Mucosa of descending colon (tissue), 3 donors: ENCODE results near the gene BAIAP2. TPM values are rescaled to one million over a fixed set of nuclear protein-coding genes. Genes with fewer than 3 reads are reported as not detected.

Experiments
- ATAC-seq: fragments of 200-7000 bp; cut with Tn5 transposase; one replicate; pipeline ENCODE4 v1.9.1; 2020; ENCODE audit warnings: mild to moderate bottlenecking, moderate library complexity
- DNase-seq, 3 donors: peaks; one replicate each; pipeline ENCODE4 v3.0.0-alpha.2; 2020
- H3K36me3 ChIP-seq: fragments of 200-600 bp; one replicate; pipeline ENCODE4 v1.8.0; 2021; ENCODE audit warnings: low read depth, mild to moderate bottlenecking
- H3K4me1 ChIP-seq: fragments of 200-600 bp; one replicate; pipeline ENCODE4 v1.8.0; 2021; ENCODE audit warnings: low read depth, mild to moderate bottlenecking
- H3K4me3 ChIP-seq: fragments of 200-600 bp; one replicate; pipeline ENCODE4 v1.8.0; 2021; ENCODE audit warnings: mild to moderate bottlenecking
- H3K9me3 ChIP-seq: fragments of 200-600 bp; one replicate; pipeline ENCODE4 v1.8.0; 2021; ENCODE audit warnings: mild to moderate bottlenecking
- intact Hi-C, 2 donors: fragments of 100-400 bp; cut with DNase I in 1 of 2; cut with micrococcal nuclease in 1 of 2; formaldehyde crosslinking; loops; one replicate each; pipeline versions ENCODE4 v1.11.0 to v1.11.1; 2022; cut with DNase I, micrococcal nuclease
- total RNA-seq, 3 donors: library from RNA; stranded (reverse); fragmentation: NEBNext Ultra II Directional in 2 of 3; extraction: Animal tissue kit (Norgen Biotek cat#: 25700) in 2 of 3; gene quantifications; one replicate each; pipeline versions ENCODE4 v1.2.1 to v1.2.4, GENCODE V29; 2021 to 2023
- TF ChIP-seq, protein P1 (sequence below): fragments of 200-600 bp; IDR thresholded peaks from one replicate; pipeline ENCODE4 v1.8.0; 2022; ENCODE audit warnings: antibody characterized with exemption, mild to moderate bottlenecking
- donor health status: DM: no; HTN: no; CAD: no; lungs with moderate emphysema.
- donor health status: DM: no; HTN: no; CAD: no.
- donor health status: DM: no; HTN: yes; CAD: no.

Gene BAIAP2
- total RNA-seq, 3 donors from 2014 or later: 11.6 to 76.7 (median 19.4) TPM

DNA sequence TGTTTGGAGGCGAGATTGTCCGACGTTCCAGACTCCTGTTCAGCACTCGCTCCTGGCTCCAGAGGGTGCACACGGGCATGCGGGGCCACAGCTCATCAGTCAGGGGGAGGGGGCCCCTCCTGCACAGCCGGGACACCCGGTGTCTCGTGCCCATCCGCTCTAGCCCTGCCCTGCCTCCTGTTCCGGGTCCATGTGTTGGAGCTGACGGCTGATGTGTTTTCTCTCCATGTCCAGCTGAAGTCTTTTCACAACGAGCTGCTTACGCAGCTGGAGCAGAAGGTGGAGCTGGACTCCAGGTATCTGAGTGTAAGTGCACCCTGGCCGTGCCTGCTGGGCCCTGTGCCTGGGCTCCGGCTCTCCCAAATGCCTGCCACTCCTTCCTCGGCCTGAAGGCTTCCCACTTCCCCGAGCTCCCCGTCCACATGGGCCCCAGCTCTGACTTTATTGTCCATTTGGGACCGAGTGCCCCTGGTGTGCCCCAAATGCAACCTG lies 50.5 kb downstream of the BAIAP2 start:
- Histone ChIP-seq H3K36me3 (no peaks in the 10 kb centered on the region), H3K4me1 (peaks cover 2% of the 10 kb centered on the region), H3K4me3 (no peak overlapping the region), H3K9me3 (no peaks in the 10 kb centered on the region)
- ATAC-seq (no peak), DNase-seq (no peak)
- TF ChIP-seq, protein P1, sequence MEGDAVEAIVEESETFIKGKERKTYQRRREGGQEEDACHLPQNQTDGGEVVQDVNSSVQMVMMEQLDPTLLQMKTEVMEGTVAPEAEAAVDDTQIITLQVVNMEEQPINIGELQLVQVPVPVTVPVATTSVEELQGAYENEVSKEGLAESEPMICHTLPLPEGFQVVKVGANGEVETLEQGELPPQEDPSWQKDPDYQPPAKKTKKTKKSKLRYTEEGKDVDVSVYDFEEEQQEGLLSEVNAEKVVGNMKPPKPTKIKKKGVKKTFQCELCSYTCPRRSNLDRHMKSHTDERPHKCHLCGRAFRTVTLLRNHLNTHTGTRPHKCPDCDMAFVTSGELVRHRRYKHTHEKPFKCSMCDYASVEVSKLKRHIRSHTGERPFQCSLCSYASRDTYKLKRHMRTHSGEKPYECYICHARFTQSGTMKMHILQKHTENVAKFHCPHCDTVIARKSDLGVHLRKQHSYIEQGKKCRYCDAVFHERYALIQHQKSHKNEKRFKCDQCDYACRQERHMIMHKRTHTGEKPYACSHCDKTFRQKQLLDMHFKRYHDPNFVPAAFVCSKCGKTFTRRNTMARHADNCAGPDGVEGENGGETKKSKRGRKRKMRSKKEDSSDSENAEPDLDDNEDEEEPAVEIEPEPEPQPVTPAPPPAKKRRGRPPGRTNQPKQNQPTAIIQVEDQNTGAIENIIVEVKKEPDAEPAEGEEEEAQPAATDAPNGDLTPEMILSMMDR: no peak
- intact Hi-C loops: no loop called here

DNA sequence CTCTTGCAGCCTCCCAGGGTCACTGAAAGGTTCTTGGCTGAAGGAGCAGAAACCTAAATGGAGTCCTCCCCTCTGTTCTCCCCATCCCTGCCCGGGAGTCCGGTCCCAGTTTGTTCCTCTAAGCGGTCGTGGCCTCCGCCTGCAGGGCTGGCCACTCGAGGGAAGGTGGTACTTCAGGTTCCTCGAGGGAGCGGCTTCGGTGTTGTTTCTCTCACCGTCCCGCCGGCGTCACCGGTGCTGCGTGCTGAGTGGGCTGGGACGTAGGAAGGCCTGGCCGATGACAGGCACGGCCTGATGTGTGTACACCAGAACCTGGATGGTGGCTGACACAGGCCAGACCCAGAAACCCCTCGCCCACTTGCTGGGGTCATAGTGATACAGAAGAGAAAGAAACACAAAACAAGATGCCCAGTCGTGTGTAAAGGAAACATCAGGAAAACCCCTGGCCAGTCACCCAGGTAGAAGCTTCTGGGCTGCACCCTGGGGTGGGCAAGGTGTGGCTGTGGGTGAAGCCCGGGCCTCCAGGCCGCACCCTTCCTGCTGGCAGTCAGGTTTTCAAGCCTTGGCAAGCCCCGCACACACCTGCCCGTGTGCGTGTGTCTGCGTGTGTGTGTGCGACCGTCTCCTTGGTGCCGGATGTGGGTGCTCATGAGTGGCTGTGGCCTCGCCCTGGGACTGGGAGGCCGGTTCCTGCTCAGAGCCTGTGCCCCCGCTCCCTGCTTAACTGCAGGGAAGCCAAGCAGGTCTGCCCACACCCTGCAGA lies 52.0 kb downstream of the BAIAP2 start:
- TF ChIP-seq, protein P1: no peak
- DNase-seq (peak in 1 of 3 donors; percentile 49), ATAC-seq (peak; percentile 55)
- Histone ChIP-seq H3K36me3 (no peaks in the 10 kb centered on the region), H3K9me3 (no peaks in the 10 kb centered on the region), H3K4me3 (no peak overlapping the region), H3K4me1 (peaks cover 5% of the 10 kb centered on the region)
- intact Hi-C loops: no loop called here

DNA sequence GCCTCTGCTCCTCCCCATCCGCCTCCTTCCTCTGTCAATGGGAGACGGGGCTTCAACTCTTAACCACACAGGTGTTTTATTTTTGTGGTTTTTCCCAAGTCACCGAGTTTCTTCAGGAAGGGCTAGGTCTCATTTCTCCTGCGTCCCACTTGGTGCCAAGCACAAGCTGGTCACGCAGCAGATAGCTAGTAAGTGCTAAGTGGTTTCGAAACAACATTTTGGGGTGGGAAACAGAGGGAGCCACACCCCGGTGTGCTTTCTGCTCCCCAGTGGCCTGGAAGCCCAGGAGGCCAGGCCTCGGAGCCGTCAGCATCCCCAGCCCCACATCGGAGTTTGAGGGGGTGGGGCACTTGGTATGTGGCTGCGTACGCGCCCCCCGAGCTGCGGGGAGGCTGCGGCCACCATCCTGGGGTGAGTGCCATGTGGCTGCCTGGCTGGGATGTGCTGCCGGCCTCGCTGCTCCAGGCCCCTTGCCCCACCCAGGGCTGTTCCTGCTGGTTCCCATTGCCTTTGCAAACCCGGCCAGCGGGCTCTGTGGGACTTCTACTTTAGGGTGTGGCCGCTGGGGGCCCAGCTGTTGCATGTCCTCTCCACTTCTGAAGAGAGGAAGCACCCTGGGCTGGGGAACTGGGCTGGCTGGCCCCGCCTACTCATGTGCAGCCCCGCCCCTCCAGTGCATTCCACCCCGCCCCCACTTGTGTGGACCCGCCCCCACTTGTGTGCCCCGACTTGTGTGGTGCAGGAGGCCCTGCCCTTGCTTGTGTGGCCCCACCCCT lies 55.6 kb downstream of the BAIAP2 start:
- DNase-seq: peak; percentile 66 to 85 (median 71)
- H3K4me1 ChIP-seq: peaks cover 16% of the 10 kb centered on the region
- TF ChIP-seq, protein P1: no peak
- ATAC-seq: peak; percentile 68
- H3K4me3 ChIP-seq: no peak overlapping the region
- no peaks in the 10 kb centered on the region for H3K9me3 ChIP-seq
- intact Hi-C loops: no loop called here
- no peaks in the 10 kb centered on the region for H3K36me3 ChIP-seq

DNA sequence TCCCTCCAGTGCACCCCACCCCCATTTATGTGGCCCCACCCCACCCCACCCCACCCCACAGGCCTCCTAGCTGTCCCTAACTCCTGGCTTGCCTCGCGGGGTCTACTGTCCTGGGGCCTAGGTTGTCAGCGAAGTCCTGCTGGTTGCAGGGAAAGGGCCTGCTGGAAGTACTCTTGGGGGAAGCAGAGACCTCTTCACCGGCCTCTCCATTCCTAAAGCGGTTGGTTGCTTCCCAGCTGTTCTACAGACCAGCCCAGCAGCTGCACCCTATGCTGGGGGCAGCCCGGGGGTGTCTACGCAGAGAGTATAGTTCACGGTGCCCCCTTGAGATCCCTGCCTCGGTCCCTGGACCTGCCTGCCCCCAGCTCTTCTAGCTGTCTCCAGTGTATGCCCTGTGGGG lies 56.2 kb downstream of the BAIAP2 start:
- DNase-seq (no peak), ATAC-seq (no peak)
- H3K4me3 ChIP-seq: no peak overlapping the region
- TF ChIP-seq, protein P1: no peak
- H3K36me3 ChIP-seq: no peaks in the 10 kb centered on the region
- H3K4me1 ChIP-seq: peaks cover 20% of the 10 kb centered on the region
- intact Hi-C loops: no loop called here
- H3K9me3 ChIP-seq: no peaks in the 10 kb centered on the region

DNA sequence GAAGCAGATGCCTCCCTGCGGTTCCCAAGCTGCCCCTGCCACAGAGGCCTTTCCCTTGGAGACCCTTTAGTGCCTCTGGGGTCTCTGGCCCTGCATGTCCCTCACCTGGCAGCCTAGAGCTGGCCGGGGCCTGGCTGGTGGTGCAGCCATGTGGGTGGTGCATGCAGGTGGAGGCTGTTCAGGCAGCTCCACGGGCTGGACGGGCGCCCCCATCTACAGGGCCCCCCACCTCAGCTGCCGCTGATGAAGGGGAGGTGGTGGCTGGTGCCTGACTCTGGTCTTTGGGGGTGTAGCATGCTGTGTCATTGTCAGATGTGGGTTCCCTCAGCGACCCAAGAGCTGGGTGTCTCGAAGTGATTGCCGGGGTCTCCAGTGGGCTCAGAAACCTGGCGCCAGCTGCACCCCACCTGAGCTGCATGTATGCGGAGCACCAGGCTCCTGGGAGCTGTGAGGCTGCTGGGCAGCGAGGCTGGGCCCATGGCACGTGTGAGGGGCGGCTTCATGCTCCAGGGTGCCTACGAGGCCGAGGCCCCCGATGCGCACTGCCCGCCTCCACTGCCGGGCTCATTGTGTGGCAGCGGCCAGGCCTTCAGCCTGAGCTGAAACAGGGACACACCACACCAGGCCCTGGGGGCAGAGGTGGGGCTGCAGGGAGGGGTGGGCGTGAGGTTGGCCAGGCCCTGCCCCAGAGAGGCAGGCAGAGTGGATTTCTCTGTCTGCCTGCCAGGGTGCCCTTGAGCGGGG lies 57.0 kb downstream of the BAIAP2 start:
- H3K4me1 ChIP-seq: peaks cover 27% of the 10 kb centered on the region
- no peak overlapping the region for H3K4me3 ChIP-seq
- ATAC-seq (no peak), DNase-seq (no peak)
- TF ChIP-seq, protein P1: no peak
- H3K36me3 ChIP-seq: no peaks in the 10 kb centered on the region
- H3K9me3 ChIP-seq: no peaks in the 10 kb centered on the region
- intact Hi-C loops: no loop called here
